ENCODE measurements around the gene MANBA. TPM values are rescaled to one million over a fixed set of nuclear protein-coding genes. Genes with fewer than 3 reads are reported as not detected.

Gene MANBA
- total RNA-seq, 2 donors from 2014 or later: 16.3 to 21.8 TPM

GRCh38 chr4:102647117-102647516, 113.7 kb downstream of the MANBA start:
- Histone ChIP-seq H3K4me1 (no peaks in the 10 kb centered on the region), H3K9me3 (no peaks in the 10 kb centered on the region), H3K4me3 (no peak overlapping the region), H3K9ac (ENCODE audit: low read depth in 2 of 2, low read length in 2 of 2) (no peak overlapping the region), H3K27ac (no peak overlapping the region), H3K27me3 (no peaks in the 10 kb centered on the region), H3K36me3 (no peaks in the 10 kb centered on the region)
- no peak for TF ChIP-seq CTCF (IDR thresholded peaks at IDR 0.05)
- intact Hi-C loops (cut with DNase I): no loop called here
- no peak for DNase-seq

- DNase-seq: no peak
- Histone ChIP-seq H3K4me3 (no peak overlapping the region), H3K9ac (ENCODE audit: low read depth in 2 of 2, low read length in 2 of 2) (no peak overlapping the region), H3K4me1 (no peaks in the 10 kb centered on the region), H3K27ac (no peak overlapping the region), H3K27me3 (no peaks in the 10 kb centered on the region), H3K36me3 (no peaks in the 10 kb centered on the region), H3K9me3 (no peaks in the 10 kb centered on the region)
- intact Hi-C loops (cut with DNase I): no loop called here
- TF ChIP-seq CTCF (IDR thresholded peaks at IDR 0.05): no peak
Measured at GRCh38 chr4:102642631-102643298, 118.0 kb downstream of the MANBA start.

DNA sequence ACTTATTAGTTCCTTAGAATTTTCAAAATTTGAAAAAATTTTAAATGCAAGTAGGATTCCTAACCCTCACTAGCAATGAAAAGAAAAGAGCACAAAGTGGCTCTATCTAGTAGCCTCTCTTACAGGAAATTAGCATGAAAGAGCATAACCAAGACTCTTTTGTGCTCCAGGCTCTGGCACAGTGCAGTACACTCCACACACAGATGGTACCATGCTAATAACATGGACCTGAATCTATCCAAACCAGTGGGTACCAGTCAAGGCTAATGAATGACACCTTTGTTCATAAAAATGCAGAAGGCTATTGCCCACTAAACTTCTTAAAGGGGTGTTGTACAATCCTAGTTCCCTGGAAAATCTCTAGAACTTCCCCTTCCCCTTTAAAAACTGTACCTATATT, 119.0 kb downstream of the MANBA start:
- Histone ChIP-seq H3K27ac (no peak overlapping the region), H3K36me3 (no peaks in the 10 kb centered on the region), H3K27me3 (no peaks in the 10 kb centered on the region), H3K9me3 (no peaks in the 10 kb centered on the region), H3K4me3 (no peak overlapping the region), H3K4me1 (no peaks in the 10 kb centered on the region), H3K9ac (ENCODE audit: low read depth in 2 of 2, low read length in 2 of 2) (no peak overlapping the region)
- intact Hi-C loops (cut with DNase I): no loop called here
- no peak for TF ChIP-seq CTCF (IDR thresholded peaks at IDR 0.05)
- DNase-seq: no peak

GRCh38 chr4:102640669-102641068, 120.1 kb downstream of the MANBA start:
- no peaks in the 10 kb centered on the region for H3K9me3 ChIP-seq
- H3K9ac ChIP-seq (ENCODE audit: low read depth in 2 of 2, low read length in 2 of 2): no peak overlapping the region
- no peaks in the 10 kb centered on the region for H3K36me3 ChIP-seq
- TF ChIP-seq CTCF (IDR thresholded peaks at IDR 0.05): no peak
- no peak for DNase-seq
- no peaks in the 10 kb centered on the region for H3K27me3 ChIP-seq
- H3K4me1 ChIP-seq: no peaks in the 10 kb centered on the region
- H3K27ac ChIP-seq: no peak overlapping the region
- no peak overlapping the region for H3K4me3 ChIP-seq
- intact Hi-C loops (cut with DNase I): no loop called here

DNA sequence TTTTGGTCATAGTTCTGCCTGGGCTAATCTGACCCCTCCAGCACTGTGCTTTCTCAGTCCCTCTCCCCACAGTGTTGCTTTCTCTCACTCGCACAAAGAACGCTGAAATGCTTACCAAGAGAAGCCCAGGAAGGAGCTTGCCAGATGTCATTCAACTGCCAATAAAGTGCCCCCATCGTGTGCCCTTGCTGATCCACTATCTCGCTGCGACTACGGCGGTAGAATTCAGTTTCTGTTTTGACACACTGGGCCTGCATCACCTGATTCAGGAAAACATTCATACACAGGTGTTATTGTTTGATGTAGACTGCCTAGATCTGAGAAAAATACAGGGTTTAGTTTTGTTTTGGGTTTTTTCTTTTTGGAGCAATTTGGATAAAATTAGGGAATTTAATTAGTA, 121.2 kb downstream of the MANBA start:
- H3K4me1 ChIP-seq: no peaks in the 10 kb centered on the region
- H3K27me3 ChIP-seq: no peaks in the 10 kb centered on the region
- no peak for DNase-seq
- H3K27ac ChIP-seq: no peak overlapping the region
- no peak overlapping the region for H3K9ac ChIP-seq (ENCODE audit: low read depth in 2 of 2, low read length in 2 of 2)
- no peaks in the 10 kb centered on the region for H3K36me3 ChIP-seq
- intact Hi-C loops (cut with DNase I): no loop called here
- no peak overlapping the region for H3K4me3 ChIP-seq
- TF ChIP-seq CTCF (IDR thresholded peaks at IDR 0.05): no peak
- no peaks in the 10 kb centered on the region for H3K9me3 ChIP-seq

Data from colonic mucosa (tissue), 4 donors.